C1 segment of cervical spinal cord (tissue), 14 donors: ENCODE results near the gene FRMD6.

ENCODE experiments used
- DNase-seq, 14 donors: peaks; one replicate each; lab custom pipeline; 2025; lab: John Stamatoyannopoulos, UW

FRMD6 gene

DNA sequence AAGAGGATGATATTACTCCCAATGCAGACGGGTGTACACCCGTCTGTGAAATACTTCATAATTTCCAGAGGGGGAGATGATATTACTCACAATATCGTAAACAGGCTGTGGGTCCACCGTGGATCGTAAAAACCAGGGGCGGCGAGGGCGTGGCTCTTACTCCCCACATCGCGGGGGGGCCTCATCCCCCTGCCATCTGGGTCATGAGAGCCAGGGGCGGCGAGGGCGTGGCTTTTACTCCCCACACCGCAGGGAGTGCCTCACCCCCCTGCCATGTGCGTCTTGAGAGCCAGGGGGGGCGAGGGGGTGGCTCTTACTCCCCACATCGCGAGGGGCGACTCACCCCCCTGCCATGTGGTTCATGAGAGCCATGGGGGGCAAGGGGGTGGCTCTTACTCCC lies 122.5 kb downstream of the FRMD6 start:
- no peak for DNase-seq

DNA sequence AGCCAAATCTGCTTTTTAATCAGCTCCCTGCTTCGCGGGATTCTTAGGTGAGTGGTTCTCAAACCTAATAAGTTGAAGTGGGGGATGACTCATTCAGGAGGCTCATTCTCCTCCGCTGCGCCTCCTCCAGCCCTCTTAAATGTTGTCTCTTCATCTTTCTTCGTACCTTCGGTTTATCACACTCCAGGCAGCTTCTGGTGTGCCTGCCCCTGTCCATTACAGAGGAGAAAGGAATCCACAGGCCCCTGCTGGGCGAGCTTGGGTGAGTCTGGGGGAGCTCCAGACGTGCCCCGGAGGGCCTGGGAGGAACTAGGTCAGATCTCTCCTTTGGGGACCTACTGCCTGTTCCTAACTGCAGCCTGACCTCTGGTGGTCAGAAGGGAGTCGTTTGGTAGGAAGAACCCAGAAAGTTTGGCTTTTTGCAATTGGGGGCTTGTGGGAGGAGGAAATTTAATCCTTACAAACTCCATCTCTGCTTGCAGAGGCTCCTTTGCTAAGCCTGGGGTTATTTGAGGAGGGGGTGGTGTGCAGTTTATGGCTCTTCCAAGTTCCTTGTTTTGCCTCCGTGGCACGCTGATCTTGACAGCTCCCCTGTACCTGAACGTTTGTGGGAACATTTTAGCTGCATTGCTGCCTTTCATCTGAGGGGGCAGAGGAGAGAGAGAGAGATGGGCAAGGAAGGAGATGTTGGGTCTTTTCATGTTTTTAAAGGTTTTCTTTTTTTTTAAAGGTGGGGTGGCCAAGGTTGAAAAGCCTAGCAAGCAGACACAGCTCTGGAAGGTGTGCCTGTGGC lies 124.6 kb downstream of the FRMD6 start:
- DNase-seq = peak in 10 of 14 donors; percentile 2 to 30 (median 12)

DNA sequence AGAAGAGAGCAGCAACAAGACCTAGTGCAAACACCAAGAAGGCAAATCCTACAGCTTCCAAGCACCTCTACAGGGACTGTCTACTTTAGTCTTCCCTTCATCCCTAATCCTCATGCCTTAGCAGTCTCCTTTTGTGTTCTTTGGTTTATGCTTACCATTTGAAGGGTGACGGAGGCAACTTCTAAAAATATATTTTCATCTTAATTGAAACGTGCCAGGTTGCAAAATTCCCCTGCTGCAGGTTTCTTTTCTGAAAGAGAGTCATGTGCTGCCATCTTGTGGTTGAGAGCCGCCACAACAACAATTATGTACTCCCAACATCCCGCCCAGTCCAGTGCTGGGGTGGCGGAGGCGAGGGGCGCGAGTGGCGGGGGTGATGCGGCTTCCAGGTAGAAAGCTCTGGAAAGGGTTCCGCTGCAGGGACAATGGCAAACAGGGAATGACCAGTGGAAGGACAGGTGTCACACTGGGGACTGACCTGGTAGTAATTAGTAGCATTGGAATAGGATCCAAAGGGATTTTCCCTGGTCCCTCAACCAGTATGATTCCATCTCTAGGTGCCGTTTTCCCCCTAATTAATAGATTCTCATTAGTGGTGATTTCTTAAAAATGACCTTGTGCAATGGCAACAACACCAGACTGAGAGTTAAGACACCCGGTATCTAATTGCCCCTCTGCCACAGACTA lies 128.4 kb downstream of the FRMD6 start:
- DNase-seq = peak in 12 of 14 donors; percentile 10 to 48 (median 22)
